Transverse colon (tissue), 3 donors: ENCODE results near the gene UNC13A.

Experiments
- CTCF ChIP-seq, 5 experiments: fragments of 200-600 bp in 3 of 5; fragments of 450-650 bp in 2 of 5; sonication (generic) in 3 of 5; IDR thresholded peaks; 1 replicate in 2 of 5; 2 replicates in 3 of 5; pipeline ENCODE4 v1.5.1; 2016 to 2017; ENCODE audit warnings: antibody characterized with exemption in 5 of 5, inconsistent platforms in 3 of 5, mild to moderate bottlenecking in 2 of 5, moderate library complexity in 1 of 5
- EP300 ChIP-seq: sonication (generic); formaldehyde crosslinking; IDR thresholded peaks from one replicate; pipeline ENCODE4 v1.6.1; 2017; ENCODE audit warnings: antibody characterized with exemption, low read depth

GRCh38 chr19:17602872-17603510 lies 85.2 kb downstream of the UNC13A start:
- TF ChIP-seq CTCF (IDR thresholded peaks at IDR 0.05) (no peak), EP300 (no peak)
